Measurements from ENCODE around the gene OGA.

OGA gene

GRCh38 chr10:101775273-101776160, 42.7 kb downstream of the OGA start, which contains the start of gene FGF8:
Gene FGF8, minus strand, starts transcription at chr10:101776114. Its CDS starts 214 bp downstream, at chr10:101775900.
- no peak within 1 kb of the TSS for H3K4me3 ChIP-seq (replicated peaks in 1 of 2; ENCODE audit: low read depth in 2 of 2, low read length in 2 of 2)
- no peak for TF ChIP-seq CTCF (IDR thresholded peaks at IDR 0.05; ENCODE audit: low read depth, low read length)
- no peak for DNase-seq (ENCODE audit: low read depth in 2 of 2)

- no peak for TF ChIP-seq CTCF (IDR thresholded peaks at IDR 0.05; ENCODE audit: low read depth, low read length)
- no peak for DNase-seq (ENCODE audit: low read depth in 2 of 2)
- H3K4me3 ChIP-seq (replicated peaks in 1 of 2; ENCODE audit: low read depth in 2 of 2, low read length in 2 of 2), result no peak overlapping the region
Observed at GRCh38 chr10:101774589-101775272, 43.5 kb downstream of the OGA start.

- TF ChIP-seq CTCF (IDR thresholded peaks at IDR 0.05; ENCODE audit: low read depth, low read length), result no peak
- no peak overlapping the region for H3K4me3 ChIP-seq (replicated peaks in 1 of 2; ENCODE audit: low read depth in 2 of 2, low read length in 2 of 2)
Observed at GRCh38 chr10:101773923-101774588, 44.2 kb downstream of the OGA start.

GRCh38 chr10:101772895-101773761, 45.1 kb downstream of the OGA start:
- no peak overlapping the region for H3K4me3 ChIP-seq (replicated peaks in 1 of 2; ENCODE audit: low read depth in 2 of 2, low read length in 2 of 2)
- DNase-seq (ENCODE audit: low read depth in 2 of 2), result no peak
- TF ChIP-seq CTCF (IDR thresholded peaks at IDR 0.05; ENCODE audit: low read depth, low read length), result no peak

More at GRCh38 chr10:101773923-101774588, 44.2 kb downstream of the OGA start:
- DNase-seq (ENCODE audit: low read depth in 2 of 2), result no peak

- H3K4me3 ChIP-seq (replicated peaks in 1 of 2; ENCODE audit: low read depth in 2 of 2, low read length in 2 of 2), result no peak overlapping the region
- DNase-seq (ENCODE audit: low read depth in 2 of 2), result no peak
- TF ChIP-seq CTCF (IDR thresholded peaks at IDR 0.05; ENCODE audit: low read depth, low read length), result no peak
Observed at GRCh38 chr10:101772017-101772894, 46.0 kb downstream of the OGA start.

Measured in cardiac fibroblast (primary cell).